ENCODE measurements around the gene ATXN7L1.
"Not testable (repeated sequence)": the region's sequence is repeated elsewhere in the genome, so short reads cannot be mapped to it uniquely, and the experiment has no call there.

The ATXN7L1 gene

GRCh38 chr7:105792488-105793370 is 83.7 kb downstream of the ATXN7L1 start:
- ChIA-PET CTCF (no interaction called here), POLR2A (no interaction called here)
- no peak for TF ChIP-seq CTCF (IDR thresholded peaks at IDR 0.05; ENCODE audit: control extremely low read depth, extremely low read depth, low read depth, missing control alignments)
- DNase-seq (ENCODE audit: extremely low spot score) = no peak

- CTCF ChIA-PET = no interaction called here
Observed at GRCh38 chr7:105791926-105792325, 84.5 kb downstream of the ATXN7L1 start.

GRCh38 chr7:105790996-105791395 is 85.4 kb downstream of the ATXN7L1 start:
- no peak for TF ChIP-seq CTCF (IDR thresholded peaks at IDR 0.05; ENCODE audit: control extremely low read depth, extremely low read depth, low read depth, missing control alignments)
- ChIA-PET CTCF (no interaction called here), POLR2A (no interaction called here)
- no peak for DNase-seq (ENCODE audit: extremely low spot score)

More at GRCh38 chr7:105791926-105792325, 84.5 kb downstream of the ATXN7L1 start:
- TF ChIP-seq CTCF (IDR thresholded peaks at IDR 0.05; ENCODE audit: control extremely low read depth, extremely low read depth, low read depth, missing control alignments) = no peak
- POLR2A ChIA-PET = no interaction called here
- DNase-seq (ENCODE audit: extremely low spot score) = no peak

GRCh38 chr7:105790452-105790851 is 85.9 kb downstream of the ATXN7L1 start:
- DNase-seq (ENCODE audit: extremely low spot score); POLR2A ChIA-PET; CTCF ChIA-PET: not testable (repeated sequence)

- no peak for TF ChIP-seq CTCF (IDR thresholded peaks at IDR 0.05; ENCODE audit: control extremely low read depth, extremely low read depth, low read depth, missing control alignments)
- DNase-seq (ENCODE audit: extremely low spot score) = no peak
- POLR2A ChIA-PET = no interaction called here
- CTCF ChIA-PET = no interaction called here
Observed at GRCh38 chr7:105788816-105789349, 87.5 kb downstream of the ATXN7L1 start.

- CTCF ChIA-PET = no interaction called here
- no peak for DNase-seq (ENCODE audit: extremely low spot score)
- no peak for TF ChIP-seq CTCF (IDR thresholded peaks at IDR 0.05; ENCODE audit: control extremely low read depth, extremely low read depth, low read depth, missing control alignments)
- POLR2A ChIA-PET = no interaction called here
Observed at GRCh38 chr7:105788356-105788755, 88.0 kb downstream of the ATXN7L1 start.

- POLR2A ChIA-PET = no interaction called here
- no peak for TF ChIP-seq CTCF (IDR thresholded peaks at IDR 0.05; ENCODE audit: control extremely low read depth, extremely low read depth, low read depth, missing control alignments)
- DNase-seq (ENCODE audit: extremely low spot score) = no peak
- CTCF ChIA-PET = interaction anchor here (0.8 kb wide), 1 partner anchor 9 kb away, joined by 5 read pairs; no protein-coding TSS in a partner anchor
Observed at GRCh38 chr7:105787793-105788192, 88.6 kb downstream of the ATXN7L1 start.

Measured in GM10248 (cell line).